HUES6 (cell line): ENCODE data around the gene ITPK1.

ENCODE experiments used
- H3K27ac ChIP-seq: 2 replicates; pipeline ENCODE4 v1.7.0; 2013; ENCODE audit warnings: low read depth, mild to moderate bottlenecking, low read length, inconsistent platforms
- H3K27me3 ChIP-seq: 2 replicates; pipeline ENCODE4 v1.6.1; 2013; ENCODE audit warnings: low read length; ENCODE audit not compliant: control insufficient read depth, insufficient read depth
- H3K36me3 ChIP-seq: 2 replicates; pipeline ENCODE4 v1.6.1; 2013; ENCODE audit warnings: low read length; ENCODE audit not compliant: control insufficient read depth, insufficient read depth
- H3K4me1 ChIP-seq: 2 replicates; pipeline ENCODE4 v1.6.1; 2013; ENCODE audit warnings: low read length; ENCODE audit not compliant: control insufficient read depth, insufficient read depth
- H3K4me3 ChIP-seq: 2 replicates; pipeline ENCODE4 v1.5.1; 2013; ENCODE audit warnings: low read depth, low read length
- H3K9ac ChIP-seq: one replicate; pipeline ENCODE4 v1.6.1; 2013; ENCODE audit warnings: mild to moderate bottlenecking, low read length
- H3K9me3 ChIP-seq: 2 replicates; pipeline ENCODE4 v1.6.1; 2013; ENCODE audit warnings: low read depth, low read length; ENCODE audit not compliant: control insufficient read depth, insufficient read depth

Gene ITPK1

GRCh38 chr14:92981726-92982125 lies 134.0 kb downstream of the ITPK1 start:
- H3K9me3 ChIP-seq, result peaks cover 40% of the 10 kb centered on the region
- H3K27ac ChIP-seq, result no peak overlapping the region
- H3K9ac ChIP-seq, result no peak overlapping the region
- no peaks in the 10 kb centered on the region for H3K27me3 ChIP-seq
- H3K4me3 ChIP-seq, result no peak overlapping the region
- H3K36me3 ChIP-seq, result peaks cover 24% of the 10 kb centered on the region; the same call in 1 of the 2 replicates
- no peaks in the 10 kb centered on the region for H3K4me1 ChIP-seq

GRCh38 chr14:92980866-92981265 lies 134.9 kb downstream of the ITPK1 start:
- Histone ChIP-seq H3K9me3 (peaks cover 48% of the 10 kb centered on the region), H3K9ac (no peak overlapping the region), H3K4me1 (no peaks in the 10 kb centered on the region), H3K27me3 (no peaks in the 10 kb centered on the region), H3K27ac (no peak overlapping the region), H3K4me3 (no peak overlapping the region), H3K36me3 (peaks cover 32% of the 10 kb centered on the region)

GRCh38 chr14:92978229-92979021 lies 137.3 kb downstream of the ITPK1 start:
- no peak overlapping the region for H3K27ac ChIP-seq
- H3K4me3 ChIP-seq, result no peak overlapping the region
- peaks cover 32% of the 10 kb centered on the region for H3K36me3 ChIP-seq
- H3K9ac ChIP-seq, result no peak overlapping the region
- no peaks in the 10 kb centered on the region for H3K4me1 ChIP-seq
- H3K27me3 ChIP-seq, result no peaks in the 10 kb centered on the region
- H3K9me3 ChIP-seq, result peaks cover 51% of the 10 kb centered on the region

GRCh38 chr14:92976268-92976667 lies 139.5 kb downstream of the ITPK1 start:
- no peak overlapping the region for H3K4me3 ChIP-seq
- no peak overlapping the region for H3K9ac ChIP-seq
- H3K27ac ChIP-seq, result no peak overlapping the region
- peaks cover 16% of the 10 kb centered on the region for H3K4me1 ChIP-seq
- H3K36me3 ChIP-seq, result peaks cover 19% of the 10 kb centered on the region
- no peaks in the 10 kb centered on the region for H3K27me3 ChIP-seq
- H3K9me3 ChIP-seq, result peaks cover 48% of the 10 kb centered on the region

- Histone ChIP-seq H3K36me3 (peaks cover 19% of the 10 kb centered on the region), H3K4me3 (no peak overlapping the region), H3K9me3 (peaks cover 38% of the 10 kb centered on the region), H3K27ac (no peak overlapping the region), H3K4me1 (peaks cover 27% of the 10 kb centered on the region), H3K27me3 (no peaks in the 10 kb centered on the region), H3K9ac (no peak overlapping the region)
These were observed 141.0 kb downstream of the ITPK1 start for GRCh38 chr14:92974541-92975345.

GRCh38 chr14:92973798-92974372 lies 141.8 kb downstream of the ITPK1 start:
- Histone ChIP-seq H3K36me3 (peaks cover 19% of the 10 kb centered on the region), H3K4me3 (no peak overlapping the region), H3K4me1 (peaks cover 28% of the 10 kb centered on the region), H3K9ac (no peak overlapping the region), H3K27ac (no peak overlapping the region), H3K9me3 (peaks cover 31% of the 10 kb centered on the region), H3K27me3 (no peaks in the 10 kb centered on the region)

- H3K9ac ChIP-seq, result no peak overlapping the region
- H3K27ac ChIP-seq, result no peak overlapping the region
- no peak overlapping the region for H3K4me3 ChIP-seq
- peaks cover 28% of the 10 kb centered on the region for H3K4me1 ChIP-seq
- peaks cover 19% of the 10 kb centered on the region for H3K36me3 ChIP-seq
- H3K27me3 ChIP-seq, result no peaks in the 10 kb centered on the region
- peaks cover 25% of the 10 kb centered on the region for H3K9me3 ChIP-seq
These were observed 142.4 kb downstream of the ITPK1 start for GRCh38 chr14:92973261-92973797.

GRCh38 chr14:92971601-92972180 lies 144.0 kb downstream of the ITPK1 start:
- no peak overlapping the region for H3K9ac ChIP-seq
- H3K4me3 ChIP-seq, result no peak overlapping the region
- H3K27ac ChIP-seq, result no peak overlapping the region
- peaks cover 8% of the 10 kb centered on the region for H3K36me3 ChIP-seq
- no peaks in the 10 kb centered on the region for H3K27me3 ChIP-seq
- peaks cover 28% of the 10 kb centered on the region for H3K4me1 ChIP-seq
- peaks cover 11% of the 10 kb centered on the region for H3K9me3 ChIP-seq

- Histone ChIP-seq H3K36me3 (no peaks in the 10 kb centered on the region), H3K9me3 (0 out of 2 replicates have a peak, but pooled peaks cover 1% of the 10 kb centered on the region), H3K27me3 (no peaks in the 10 kb centered on the region), H3K4me1 (peaks cover 28% of the 10 kb centered on the region), H3K27ac (no peak overlapping the region), H3K4me3 (no peak overlapping the region), H3K9ac (no peak overlapping the region)
These were observed 145.5 kb downstream of the ITPK1 start for GRCh38 chr14:92970271-92970670.

- Histone ChIP-seq H3K27me3 (no peaks in the 10 kb centered on the region), H3K36me3 (no peaks in the 10 kb centered on the region), H3K9ac (no peak overlapping the region), H3K27ac (no peak overlapping the region), H3K9me3 (peaks cover 4% of the 10 kb centered on the region; the same call in 1 of the 2 replicates), H3K4me3 (no peak overlapping the region), H3K4me1 (peaks cover 28% of the 10 kb centered on the region)
These were observed 145.9 kb downstream of the ITPK1 start for GRCh38 chr14:92969871-92970270.
